Activated CD4-positive, alpha-beta T cell treated with anti-CD3 and anti-CD28 coated beads, Interleukin-2, amount 50 U/mL, for 1 hour (primary cell): ENCODE data around the gene FAM13C.

ENCODE experiments used
- DNase-seq: peaks from one replicate; pipeline ENCODE4 v3.0.0-alpha.2; 2020

FAM13C gene

GRCh38 chr10:59312247-59312646 lies 50.1 kb downstream of the FAM13C start:
- DNase-seq: no peak

- no peak for DNase-seq
Observed at GRCh38 chr10:59311025-59311424, 51.3 kb downstream of the FAM13C start.

GRCh38 chr10:59310324-59310914 lies 51.9 kb downstream of the FAM13C start:
- no peak for DNase-seq

GRCh38 chr10:59304521-59305097 lies 57.7 kb downstream of the FAM13C start:
- DNase-seq: no peak

- no peak for DNase-seq
Observed at GRCh38 chr10:59303018-59303417, 59.3 kb downstream of the FAM13C start.

- DNase-seq: no peak
Observed at GRCh38 chr10:59302381-59302780, 60.0 kb downstream of the FAM13C start.

GRCh38 chr10:59301067-59301754 lies 61.1 kb downstream of the FAM13C start:
- no peak for DNase-seq

GRCh38 chr10:59300386-59300785 lies 62.0 kb downstream of the FAM13C start:
- no peak for DNase-seq

GRCh38 chr10:59299933-59300332 lies 62.4 kb downstream of the FAM13C start:
- no peak for DNase-seq

GRCh38 chr10:59290448-59290847 lies 71.9 kb downstream of the FAM13C start:
- no peak for DNase-seq

GRCh38 chr10:59289853-59290252 lies 72.5 kb downstream of the FAM13C start:
- DNase-seq: no peak

- no peak for DNase-seq
Observed at GRCh38 chr10:59287587-59288255, 74.6 kb downstream of the FAM13C start.

GRCh38 chr10:59285848-59286247 lies 76.5 kb downstream of the FAM13C start:
- DNase-seq: no peak

- no peak for DNase-seq
Observed at GRCh38 chr10:59285073-59285472, 77.3 kb downstream of the FAM13C start.

- no peak for DNase-seq
Observed at GRCh38 chr10:59284118-59284975, 78.0 kb downstream of the FAM13C start.

GRCh38 chr10:59283456-59284091 lies 78.8 kb downstream of the FAM13C start:
- no peak for DNase-seq

GRCh38 chr10:59281861-59282260 lies 80.5 kb downstream of the FAM13C start:
- no peak for DNase-seq

- no peak for DNase-seq
Observed at GRCh38 chr10:59279991-59280505, 82.3 kb downstream of the FAM13C start.

GRCh38 chr10:59279476-59279875 lies 82.9 kb downstream of the FAM13C start:
- DNase-seq: no peak

GRCh38 chr10:59276919-59277318 lies 85.4 kb downstream of the FAM13C start:
- no peak for DNase-seq

- no peak for DNase-seq
Observed at GRCh38 chr10:59276133-59276532, 86.2 kb downstream of the FAM13C start.

- no peak for DNase-seq
Observed at GRCh38 chr10:59273445-59273844, 88.9 kb downstream of the FAM13C start.
